Neural crest cell (in vitro differentiated cells): ENCODE data around the gene ZKSCAN3. TPM values are rescaled to one million over a fixed set of nuclear protein-coding genes. Genes with fewer than 3 reads are reported as not detected.
A peak's percentile ranks its signal among the peaks of the same experiment; 100 is the strongest.

Experiments used
- DNase-seq: peaks from one replicate; pipeline ENCODE4 v3.0.0; 2021; ENCODE audit warnings: low read depth, mixed read lengths, low spot score
- H3K27ac Mint-ChIP-seq: one replicate; pipeline ENCODE4 v1.8.0; 2021; ENCODE audit warnings: mild to moderate bottlenecking, mixed read lengths; ENCODE audit not compliant: unreplicated experiment
- H3K27me3 Mint-ChIP-seq: 2 replicates; pipeline ENCODE4 v1.8.0; 2021; ENCODE audit warnings: low read depth, mild to moderate bottlenecking, mixed read lengths
- H3K36me3 Mint-ChIP-seq: 2 replicates; pipeline ENCODE4 v1.8.0; 2021; ENCODE audit warnings: low read depth, mild to moderate bottlenecking, mixed read lengths
- H3K4me1 Mint-ChIP-seq: 2 replicates; pipeline ENCODE4 v1.8.0; 2021; ENCODE audit warnings: mixed read lengths
- H3K4me3 Mint-ChIP-seq: one replicate; pipeline ENCODE4 v1.8.0; 2021; ENCODE audit warnings: mild to moderate bottlenecking, mixed read lengths
- H3K9me3 Mint-ChIP-seq: 2 replicates; pipeline ENCODE4 v1.8.0; 2021; ENCODE audit warnings: mixed read lengths
- CTCF ChIP-seq: fragments of 200-600 bp; sonication (generic); conservative IDR thresholded peaks from 2 replicates; pipeline ENCODE4 v1.5.0; 2021; ENCODE audit warnings: antibody characterized with exemption, mild to moderate bottlenecking
- total RNA-seq: library from RNA; stranded (reverse); gene quantifications from 2 replicates; pipeline ENCODE4 v1.2.1, GENCODE V29; 2021

The ZKSCAN3 gene
- total RNA-seq, 1 donor from 2014 or later: 11.5 TPM

- Mint-ChIP-seq H3K27me3 (no peaks in the 10 kb centered on the region), H3K27ac (no peak overlapping the region), H3K9me3 (peaks cover 21% of the 10 kb centered on the region), H3K36me3 (peaks cover 20% of the 10 kb centered on the region), H3K4me3 (peak overlapping the region; percentile 11), H3K4me1 (no peaks in the 10 kb centered on the region)
- TF ChIP-seq CTCF: no peak
- no peak for DNase-seq
Measured at GRCh38 chr6:28333047-28333446, 16.7 kb upstream of the ZKSCAN3 start.

GRCh38 chr6:28333599-28334018 lies 16.1 kb upstream of the ZKSCAN3 start:
- Mint-ChIP-seq H3K4me3 (peak overlapping the region; percentile 48), H3K27me3 (no peaks in the 10 kb centered on the region), H3K9me3 (peaks cover 21% of the 10 kb centered on the region), H3K4me1 (no peaks in the 10 kb centered on the region), H3K36me3 (peaks cover 20% of the 10 kb centered on the region), H3K27ac (no peak overlapping the region)
- TF ChIP-seq CTCF: no peak
- no peak for DNase-seq

- Mint-ChIP-seq H3K9me3 (peaks cover 15% of the 10 kb centered on the region), H3K36me3 (peaks cover 14% of the 10 kb centered on the region), H3K27ac (peak overlapping the region; percentile 91), H3K4me3 (peak overlapping the region; percentile 48), H3K27me3 (no peaks in the 10 kb centered on the region), H3K4me1 (no peaks in the 10 kb centered on the region)
- no peak for TF ChIP-seq CTCF
- no peak for DNase-seq
Measured at GRCh38 chr6:28334286-28335039, 15.3 kb upstream of the ZKSCAN3 start.

GRCh38 chr6:28335040-28335563 lies 14.6 kb upstream of the ZKSCAN3 start:
- Mint-ChIP-seq H3K27me3 (no peaks in the 10 kb centered on the region), H3K4me3 (no peak overlapping the region), H3K4me1 (no peaks in the 10 kb centered on the region), H3K27ac (no peak overlapping the region), H3K36me3 (peaks cover 14% of the 10 kb centered on the region), H3K9me3 (peaks cover 13% of the 10 kb centered on the region)
- TF ChIP-seq CTCF: no peak
- no peak for DNase-seq

GRCh38 chr6:28335564-28336283 lies 14.0 kb upstream of the ZKSCAN3 start, which contains the start of gene ZSCAN31:
Gene ZSCAN31, minus strand, starts transcription at chr6:28336148. Its CDS starts 6,465 bp downstream, at chr6:28329683.
- DNase-seq: peak; percentile 77
- TF ChIP-seq CTCF: no peak
- H3K27ac Mint-ChIP-seq: no peak within 1 kb of the TSS
- H3K4me1 Mint-ChIP-seq: no peaks in the 10 kb centered on the region
- peaks cover 13% of the 10 kb centered on the region for H3K36me3 Mint-ChIP-seq
- H3K4me3 Mint-ChIP-seq: no peak within 1 kb of the TSS
- no peaks in the 10 kb centered on the region for H3K27me3 Mint-ChIP-seq
- peaks cover 11% of the 10 kb centered on the region for H3K9me3 Mint-ChIP-seq
